Activated effector memory CD4-positive, alpha-beta T cell treated with Interleukin-2 at 50 U/mL for 16 hours (primary cell): ENCODE results near the gene CHST8.

ENCODE experiments used
- DNase-seq: peaks from one replicate; pipeline ENCODE4 v3.0.0-alpha.2; 2020

The CHST8 gene

DNA sequence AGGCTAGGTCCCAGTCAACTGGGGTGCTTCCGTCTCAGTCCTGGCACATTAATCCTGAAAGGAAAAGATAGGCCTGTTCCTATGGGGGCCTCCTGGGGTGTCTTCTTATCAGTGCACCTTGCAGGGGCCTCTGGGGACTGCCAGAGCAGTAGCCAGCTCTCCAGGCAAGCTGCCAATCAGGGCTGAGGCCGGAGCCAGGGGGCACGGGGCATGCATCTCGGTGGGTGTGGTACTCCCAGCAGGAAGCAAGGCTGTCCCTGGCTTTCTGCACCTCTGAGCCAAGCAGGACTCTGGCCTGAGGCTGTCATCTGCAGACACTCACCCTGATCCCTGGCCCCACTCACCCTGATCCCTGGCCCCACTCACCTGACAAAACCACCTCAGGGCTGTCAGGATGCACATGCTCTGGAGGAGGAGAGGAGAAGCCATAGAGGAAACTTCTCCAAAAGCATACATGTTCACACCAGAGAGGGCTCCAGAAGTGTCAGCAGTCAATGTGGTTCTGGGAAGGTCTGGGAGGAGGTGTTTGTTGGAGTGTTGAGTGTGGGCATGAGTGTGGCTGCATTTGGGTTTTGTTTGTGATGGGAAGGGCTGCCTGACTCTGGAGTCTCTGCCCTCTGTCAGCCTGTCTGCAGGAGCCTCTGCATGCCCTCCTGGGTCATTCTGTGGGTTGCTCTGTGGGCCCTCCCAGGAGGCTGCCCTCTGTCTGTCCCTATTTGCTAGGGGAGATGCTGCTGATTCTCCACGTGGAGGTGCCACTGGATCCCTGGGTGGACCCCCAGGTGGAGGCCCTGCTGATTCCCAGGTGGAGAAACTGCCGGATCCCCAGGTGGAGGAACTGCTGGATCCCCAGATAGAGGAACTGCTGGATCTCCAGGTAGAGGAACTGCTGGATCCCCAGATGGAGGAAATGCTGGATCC is 152.2 kb downstream of the CHST8 start:
- DNase-seq: no peak

DNA sequence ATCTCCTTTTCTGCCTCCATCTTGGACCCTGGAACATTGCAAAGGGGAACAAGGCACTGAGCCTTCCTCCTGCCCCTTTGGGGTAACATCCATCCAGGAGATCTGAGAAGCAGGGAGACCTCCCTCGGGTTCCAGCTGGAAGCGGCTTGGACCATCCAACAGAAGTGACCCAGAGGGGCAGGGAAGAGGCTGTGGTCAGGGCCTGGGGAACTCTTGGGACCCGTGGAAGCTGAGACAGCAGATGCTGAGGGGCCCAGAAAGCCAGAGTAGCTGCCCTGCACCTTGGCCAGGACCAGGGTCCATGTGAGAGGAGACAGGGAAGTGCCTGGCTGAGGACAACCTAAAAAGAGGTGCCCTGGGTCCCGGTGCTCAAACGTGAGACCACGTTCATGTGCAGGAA is 153.0 kb downstream of the CHST8 start:
- no peak for DNase-seq

DNA sequence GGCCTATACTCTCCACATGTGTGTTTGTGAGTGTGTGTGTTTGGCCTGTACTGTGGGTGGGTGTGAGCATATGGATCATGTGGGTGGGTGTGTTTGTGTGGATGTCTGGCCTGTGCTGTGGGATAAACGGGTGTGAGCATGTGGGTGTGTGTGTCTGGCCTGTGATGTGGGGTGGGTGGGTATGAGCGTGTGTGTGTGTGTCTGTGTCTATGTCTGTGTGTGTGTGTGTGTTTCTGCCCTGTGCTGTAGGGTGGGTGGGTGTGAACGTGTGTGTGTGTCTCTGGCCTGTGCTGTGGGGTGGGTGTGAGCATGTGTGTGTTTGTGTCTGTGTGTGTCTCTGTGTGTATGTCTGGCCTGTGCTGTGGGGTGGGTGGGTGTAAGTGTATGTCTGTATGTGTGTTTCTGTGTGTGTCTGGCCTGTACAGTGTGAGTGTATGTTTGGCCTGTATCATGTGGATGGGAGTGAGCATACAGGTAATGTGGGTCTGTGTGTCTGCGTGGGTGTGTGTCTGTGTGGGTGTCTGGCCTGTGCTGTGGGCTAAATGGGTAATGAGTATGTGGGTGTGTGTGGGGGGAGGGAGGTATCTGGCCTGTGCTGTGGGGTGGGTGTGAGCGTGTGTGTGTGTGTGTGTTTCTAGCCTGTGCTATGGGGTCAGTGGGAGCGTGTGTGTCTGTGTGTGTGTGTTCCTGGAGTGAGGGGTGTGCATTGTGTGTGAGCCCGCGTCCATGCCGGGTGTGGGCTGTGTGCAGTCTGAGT is 154.2 kb downstream of the CHST8 start:
- DNase-seq: no peak

DNA sequence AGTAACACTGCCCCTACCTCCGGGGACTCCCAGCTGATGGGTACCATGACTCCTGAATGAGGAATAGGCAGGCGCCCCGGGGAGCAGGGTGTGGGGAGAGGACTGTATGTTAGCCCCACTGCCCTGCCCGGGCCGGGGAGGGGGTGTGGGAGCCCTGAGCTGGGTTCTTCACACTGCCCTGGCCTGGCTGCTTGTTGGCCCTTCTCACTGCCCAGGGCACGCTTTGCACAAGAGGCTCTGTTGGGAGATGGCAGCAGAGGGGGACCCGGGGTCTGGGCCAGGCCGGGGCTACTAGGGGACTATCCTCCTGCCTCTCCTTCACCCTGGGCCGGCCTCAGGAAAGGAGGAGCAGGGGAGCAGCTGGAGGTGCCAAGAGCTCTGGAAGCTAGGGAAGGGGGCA is 155.6 kb downstream of the CHST8 start:
- no peak for DNase-seq

DNA sequence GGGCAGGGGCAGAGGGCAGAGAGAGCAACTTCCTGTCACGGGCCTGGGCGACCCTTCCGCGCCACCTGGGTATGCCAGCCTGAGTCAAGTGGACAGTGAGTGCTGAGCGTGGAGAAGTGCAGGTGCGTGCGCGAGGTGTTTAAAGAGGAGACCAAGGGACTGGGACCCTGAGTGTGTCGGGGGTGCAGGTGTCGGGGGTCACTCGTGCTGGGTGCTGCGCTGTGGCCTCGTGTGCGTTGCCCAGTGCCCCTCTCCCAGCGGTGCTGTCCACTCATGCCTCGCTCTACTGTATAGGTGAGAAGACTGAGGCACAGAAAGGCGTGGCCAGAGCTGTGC is 156.0 kb downstream of the CHST8 start:
- no peak for DNase-seq

DNA sequence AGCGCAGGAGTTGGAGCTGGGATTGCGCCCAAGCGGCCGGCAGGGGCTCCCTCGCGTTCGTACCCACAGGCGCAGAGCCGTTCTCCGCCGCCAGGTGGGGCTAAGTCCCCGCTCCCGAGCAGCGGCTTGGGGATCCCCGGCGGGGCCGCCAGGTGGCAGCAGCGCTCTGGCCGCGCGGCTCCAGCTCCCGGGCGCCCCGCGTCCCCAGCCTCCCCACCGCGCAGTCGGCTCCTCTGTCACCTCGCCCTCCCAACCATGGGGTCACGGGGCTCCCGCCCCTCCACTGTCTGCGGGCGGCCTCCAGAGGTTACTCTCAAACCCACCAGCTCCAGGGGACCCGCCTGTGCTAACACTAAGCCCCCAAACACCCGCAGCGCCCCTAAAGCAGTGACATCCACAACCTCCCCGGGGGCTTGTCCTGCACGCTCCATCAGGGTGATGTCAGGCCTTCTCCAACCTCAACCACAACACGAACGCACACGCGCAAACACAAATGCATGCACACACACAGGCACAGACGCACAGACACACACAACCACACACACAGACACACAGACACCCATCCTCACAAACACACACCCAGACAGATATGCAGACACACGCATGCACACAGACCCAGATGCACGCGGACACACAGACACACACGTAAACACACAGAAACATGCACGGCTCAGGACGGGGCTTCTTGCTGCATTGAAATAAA is 156.5 kb downstream of the CHST8 start:
- peak; percentile 78 for DNase-seq

DNA sequence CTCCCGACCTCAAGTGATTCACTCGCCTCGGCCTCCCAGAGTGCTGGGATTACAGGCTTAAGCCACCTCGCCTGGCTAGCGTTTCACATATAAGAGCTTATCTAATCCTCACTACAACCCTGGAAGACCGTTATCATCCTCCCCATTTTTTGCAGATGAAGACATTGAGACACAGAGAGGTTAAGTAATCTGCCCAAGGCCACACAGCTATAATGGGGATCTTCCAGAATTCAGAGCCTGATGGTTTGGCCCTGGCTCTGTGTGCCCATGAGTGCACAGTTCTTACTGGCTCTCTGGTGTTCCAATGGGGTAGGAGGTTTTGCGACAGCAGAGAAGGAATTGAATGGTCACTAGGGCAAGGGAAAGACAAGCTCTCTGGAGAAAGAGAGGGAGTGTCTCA is 158.1 kb downstream of the CHST8 start:
- DNase-seq: no peak

DNA sequence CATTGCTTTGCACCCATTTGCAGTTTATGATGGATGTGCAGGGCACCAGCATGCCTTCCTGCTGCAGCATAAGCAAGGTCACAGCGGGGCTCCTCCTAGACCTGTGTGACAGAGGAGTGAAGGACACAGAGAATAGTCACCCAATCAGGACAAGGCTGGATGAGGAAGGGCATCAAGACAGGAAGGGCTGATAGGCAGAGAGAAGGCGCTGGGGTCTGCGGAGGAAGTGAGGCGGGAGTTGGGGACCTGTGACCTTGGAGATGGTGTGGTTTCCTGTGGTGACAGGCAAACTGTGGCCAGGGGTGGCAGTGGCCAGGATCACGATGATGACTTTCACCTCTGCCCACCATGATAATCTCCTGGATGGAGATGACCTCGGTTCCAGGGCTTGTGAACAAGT is 158.5 kb downstream of the CHST8 start:
- no peak for DNase-seq

DNA sequence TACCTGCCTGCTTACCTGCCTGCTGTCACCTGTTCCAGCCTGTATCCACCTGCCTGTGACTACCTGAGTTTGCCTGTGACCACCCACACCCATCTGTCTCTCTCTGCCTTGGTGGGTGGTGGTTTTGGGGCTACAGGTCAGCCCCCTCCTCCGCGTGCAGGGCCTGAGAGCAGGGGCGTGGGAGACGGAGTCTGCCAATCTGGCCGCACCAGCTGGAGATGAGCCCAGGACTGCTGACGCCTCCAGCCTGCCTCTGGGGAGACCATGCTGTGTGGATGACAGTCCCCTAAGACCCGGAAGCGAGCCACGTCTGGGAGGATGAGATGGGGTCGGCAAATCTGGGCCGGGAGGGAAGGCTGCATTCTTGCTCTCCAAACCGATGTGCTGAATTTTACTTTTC is 159.0 kb downstream of the CHST8 start:
- no peak for DNase-seq

DNA sequence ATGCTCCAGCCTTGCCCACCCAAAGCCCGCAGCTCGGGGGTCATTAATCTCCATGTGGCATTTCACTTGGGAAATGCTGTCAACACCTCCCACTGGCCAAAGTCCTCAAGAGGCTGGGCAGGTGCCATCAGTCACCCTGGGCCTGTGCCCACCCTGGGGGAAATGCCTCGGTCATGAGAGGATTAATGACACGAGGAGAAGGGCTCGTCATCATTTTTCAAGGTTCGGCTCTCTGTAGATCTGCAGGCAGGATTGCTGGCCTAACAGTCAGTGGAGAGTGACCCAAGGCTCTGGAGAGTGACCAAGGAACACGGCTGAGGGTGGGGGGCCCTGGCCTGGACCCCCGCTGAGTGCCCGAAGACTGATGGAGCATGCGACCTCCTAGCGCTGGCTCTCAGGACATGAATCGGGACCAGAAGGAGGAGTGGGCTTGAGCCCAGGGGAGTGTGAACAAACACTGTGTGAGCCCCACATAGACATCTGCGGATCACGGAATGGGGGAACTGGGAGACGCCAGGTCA is 159.7 kb downstream of the CHST8 start:
- no peak for DNase-seq

DNA sequence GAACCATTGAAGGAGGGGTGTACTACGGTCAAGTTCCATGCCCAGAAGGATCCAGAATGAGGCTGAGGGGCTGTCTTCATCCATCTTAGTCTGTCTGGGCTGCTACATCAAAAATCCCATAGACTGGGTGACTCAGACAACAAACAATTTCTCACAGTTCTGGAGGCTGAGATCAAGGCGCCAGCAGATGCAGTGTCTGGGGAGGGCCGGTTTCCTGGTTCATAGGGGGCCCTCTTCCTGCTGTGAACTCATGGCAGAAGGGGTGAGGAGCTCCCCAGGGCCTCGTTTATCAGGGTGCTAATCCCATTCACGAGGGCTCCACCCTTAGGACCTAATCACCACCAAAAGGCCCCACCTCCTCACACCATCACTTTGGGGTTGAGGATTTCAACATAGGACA is 160.2 kb downstream of the CHST8 start:
- DNase-seq: no peak

DNA sequence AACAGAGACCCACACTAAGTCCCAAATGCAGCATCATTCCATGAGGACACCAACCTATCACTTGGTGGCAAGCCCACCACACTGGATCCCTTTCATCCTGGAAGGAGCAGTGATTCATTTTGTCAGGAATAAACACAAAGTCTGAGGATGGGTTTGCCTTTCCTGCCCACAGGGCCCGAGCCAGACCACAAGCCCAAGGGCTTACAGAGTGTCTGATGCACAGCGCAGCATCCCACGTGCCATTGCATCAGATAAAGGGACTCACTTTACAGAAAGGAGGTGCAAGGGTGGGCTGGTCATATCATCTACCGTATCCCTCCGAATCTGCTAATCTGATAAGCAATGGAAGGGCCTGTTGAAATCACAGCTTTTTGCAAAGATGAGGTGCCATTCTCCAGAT is 162.7 kb downstream of the CHST8 start:
- no peak for DNase-seq

DNA sequence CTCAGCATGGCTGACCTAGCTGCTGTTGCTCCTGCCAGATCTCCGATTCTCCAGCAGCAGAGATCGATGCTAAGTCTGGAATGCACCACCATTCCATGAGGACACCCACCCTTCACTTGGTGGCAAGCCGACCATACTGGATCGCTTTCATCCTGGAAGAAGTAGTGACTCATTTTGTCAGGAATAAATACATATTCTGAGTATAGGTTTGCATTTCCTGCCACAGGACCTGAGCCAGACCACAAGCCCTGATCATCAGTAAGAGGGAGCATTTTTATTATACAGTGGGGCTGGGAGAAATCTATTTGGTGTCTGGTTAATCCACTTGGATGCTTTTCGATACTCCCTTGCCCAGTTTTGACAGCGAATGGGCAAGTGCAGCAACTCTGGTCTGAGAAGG is 164.0 kb downstream of the CHST8 start:
- no peak for DNase-seq

DNA sequence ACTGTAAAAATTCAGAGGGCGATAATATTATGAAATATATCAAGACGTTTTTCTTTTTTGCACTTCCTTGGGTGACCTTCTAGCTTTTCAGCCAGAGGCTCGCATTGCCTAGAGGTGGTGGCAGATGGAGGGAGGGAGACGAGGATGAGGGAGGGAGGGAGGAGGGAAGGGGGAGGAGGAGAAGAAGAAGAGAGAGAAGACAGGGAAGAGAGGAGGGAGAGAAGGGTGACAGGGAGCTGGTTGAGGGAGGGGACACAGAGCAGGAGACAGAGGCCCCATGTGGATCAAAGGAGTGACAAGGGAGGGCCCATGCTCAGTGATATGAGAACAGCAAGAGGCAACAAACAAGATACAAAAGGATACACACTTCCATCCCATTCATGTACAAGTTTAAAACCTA is 166.9 kb downstream of the CHST8 start:
- no peak for DNase-seq

DNA sequence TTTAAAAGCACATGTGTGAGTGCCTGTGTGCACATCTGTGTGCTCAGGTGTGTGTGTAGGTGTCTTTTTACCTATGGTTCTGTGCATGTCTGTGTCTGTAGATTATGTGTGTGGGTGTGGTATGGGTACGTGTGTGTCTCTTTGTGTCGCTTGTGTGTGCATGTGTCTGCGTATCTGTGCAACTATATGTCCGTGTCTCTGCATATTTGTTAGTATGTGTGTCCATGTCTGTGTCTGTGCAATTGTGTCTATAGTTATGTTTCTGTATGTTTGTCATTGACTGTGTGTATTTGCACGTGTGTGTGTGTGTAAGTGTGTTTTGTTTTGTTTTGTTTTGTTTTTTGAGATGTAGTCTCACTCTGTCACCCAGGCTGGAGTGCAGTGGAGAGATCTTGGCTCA is 167.6 kb downstream of the CHST8 start:
- DNase-seq: no peak

DNA sequence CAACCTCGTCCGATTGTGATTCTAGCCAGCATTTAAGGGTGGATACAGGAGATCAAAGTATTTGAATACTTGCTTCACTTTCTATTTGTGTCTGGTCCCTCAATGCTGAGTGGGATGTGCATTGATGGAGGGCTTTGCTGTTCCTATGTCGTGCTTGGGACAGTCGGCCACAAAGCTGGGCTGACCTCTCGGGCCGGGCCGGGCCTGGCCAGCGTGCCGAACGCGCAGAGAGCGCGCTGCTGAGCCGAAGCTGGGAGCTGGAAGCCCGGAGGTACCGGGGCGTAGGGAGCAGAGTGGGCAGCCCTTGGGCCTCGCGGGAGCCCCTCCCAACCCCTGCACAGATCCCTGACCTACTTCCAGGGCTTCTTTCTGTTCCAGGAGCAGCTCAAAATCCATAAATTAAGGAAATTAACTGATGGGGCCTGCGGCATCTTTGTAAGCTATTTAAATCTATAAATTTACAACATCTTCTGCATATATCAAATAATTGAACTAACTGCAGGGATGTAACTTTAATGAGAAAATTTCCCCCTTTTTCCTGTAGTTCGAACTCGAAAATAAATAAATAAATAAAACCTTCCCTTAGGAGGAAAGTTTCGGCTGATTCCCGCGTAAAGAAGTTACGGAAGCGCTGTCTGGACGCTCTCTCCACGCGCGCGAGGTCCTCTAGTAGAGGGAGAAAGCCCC is 173.1 kb downstream of the CHST8 start:
- no peak for DNase-seq

DNA sequence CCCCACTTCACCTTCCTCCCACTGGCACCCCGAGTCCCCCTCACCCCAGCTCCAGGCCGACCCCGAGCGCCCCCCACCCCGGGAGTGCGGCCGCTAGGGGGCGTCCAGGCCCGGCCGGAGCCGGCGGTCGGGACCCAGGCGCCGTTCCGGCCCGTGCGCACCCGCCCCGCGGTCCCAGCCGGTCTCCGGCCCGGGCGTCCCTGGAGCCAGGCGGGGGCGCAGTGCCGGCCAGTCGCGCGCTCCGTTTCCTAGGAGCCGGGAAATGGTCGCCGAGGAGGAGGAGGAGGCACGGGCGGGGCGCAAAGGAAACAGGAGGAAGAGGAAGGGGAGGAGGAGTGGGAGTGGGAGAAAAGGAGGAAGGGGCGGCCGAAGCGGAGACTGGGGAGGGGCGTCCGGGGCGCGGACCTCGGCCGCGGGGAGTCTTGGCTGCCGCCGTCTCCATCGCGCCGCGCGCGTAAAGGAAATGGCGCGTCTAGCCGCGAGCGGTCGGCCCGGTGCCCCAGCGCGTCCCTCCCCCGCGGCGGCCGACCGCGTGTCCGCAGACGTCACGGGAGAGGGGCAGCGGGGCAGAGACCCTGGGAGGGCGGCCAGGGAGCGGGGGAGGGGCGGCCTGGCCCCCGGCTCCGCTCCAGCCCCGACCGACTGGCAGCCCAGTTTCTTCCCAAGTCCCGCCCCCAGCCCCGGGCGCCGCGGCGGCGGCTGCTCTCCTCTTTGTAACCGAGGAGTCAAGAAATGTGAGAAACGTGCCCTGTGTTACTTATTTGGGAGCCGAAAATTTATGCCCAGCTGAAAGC is 173.8 kb downstream of the CHST8 start:
- DNase-seq: peak; percentile 41

DNA sequence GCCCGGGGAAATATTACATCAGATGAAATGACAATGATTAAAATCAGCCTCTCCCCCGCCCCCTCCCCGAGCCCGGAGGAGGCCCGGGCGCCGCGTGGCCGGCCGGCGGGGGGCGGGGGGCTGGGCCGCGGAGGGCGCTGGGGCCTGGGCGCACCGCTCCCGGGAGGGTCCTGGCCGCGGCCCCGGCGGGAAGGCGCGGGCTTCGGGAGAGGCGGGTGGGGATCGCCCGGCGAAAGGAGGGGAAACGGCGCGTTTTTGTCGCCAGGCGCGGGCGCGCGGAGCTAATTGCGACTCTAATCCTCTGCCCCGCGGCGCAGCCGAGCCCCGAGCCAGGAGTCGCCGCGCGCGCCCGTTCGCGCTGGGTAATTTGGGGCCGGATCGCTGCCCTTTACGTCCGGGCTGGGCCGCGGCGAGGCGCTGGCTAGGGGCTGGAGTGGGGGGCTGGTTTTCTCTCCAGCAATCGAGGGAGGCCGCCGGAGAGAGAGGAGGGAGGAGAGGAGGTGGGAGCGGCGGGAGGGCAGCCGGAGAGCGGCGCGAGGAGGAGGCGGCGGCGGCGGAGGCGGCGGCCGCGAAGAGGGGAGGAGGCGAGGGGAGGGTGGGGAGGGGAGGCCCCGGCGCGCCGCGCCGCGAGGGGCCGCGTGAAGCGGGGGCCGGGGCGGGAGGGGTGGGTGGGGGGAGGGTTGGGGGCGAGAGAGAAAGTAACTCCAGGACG is 174.6 kb downstream of the CHST8 start, which contains the start of gene KCTD15:
KCTD15 (plus strand) TSS at position 707 of the 712 bp plus-strand sequence. CDS start 3,585 bp downstream, outside the sequence.
- DNase-seq: peak; percentile 18

DNA sequence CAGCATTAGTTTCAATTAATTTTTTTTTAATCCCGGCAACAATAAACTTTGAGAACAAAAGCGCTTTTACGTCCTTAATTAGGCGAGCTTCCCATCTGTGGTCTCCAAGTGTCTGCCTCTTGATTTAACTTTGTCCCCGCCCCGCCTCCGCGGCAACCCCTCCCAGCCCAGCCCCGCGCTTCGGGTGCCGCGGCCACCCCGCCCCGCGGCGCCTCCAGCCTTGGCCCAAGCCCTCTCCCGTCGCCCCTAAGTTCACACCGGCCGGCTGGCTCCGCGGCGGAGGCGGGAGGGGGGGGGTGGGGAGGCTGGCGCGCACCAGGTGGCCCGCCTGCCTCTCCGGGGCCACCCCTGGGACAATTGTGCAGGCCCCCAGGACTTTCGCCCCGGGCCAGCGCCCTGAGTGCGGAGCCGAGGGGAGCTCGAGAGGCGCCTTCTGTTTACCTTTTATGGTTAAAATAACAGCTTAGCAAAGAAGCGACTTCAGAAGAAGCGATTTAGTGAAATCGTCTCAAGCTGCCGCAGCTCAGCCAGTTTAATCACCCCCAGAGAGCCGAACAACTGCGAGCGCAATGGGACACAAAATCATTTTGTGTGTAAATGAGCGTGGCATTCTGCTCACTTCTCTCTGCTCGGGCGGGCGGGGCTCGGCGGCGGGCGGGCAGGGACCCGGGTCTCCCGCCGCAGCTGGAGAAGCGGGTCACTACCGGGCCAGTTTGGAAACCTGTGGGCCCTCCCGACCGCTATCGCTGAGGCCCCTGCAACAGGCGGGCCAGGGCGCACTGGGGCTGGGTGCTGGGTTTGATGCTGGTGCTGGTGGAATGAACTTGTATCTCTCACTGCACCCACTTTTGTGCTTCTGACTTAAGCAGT is 176.3 kb downstream of the CHST8 start:
- no peak for DNase-seq

DNA sequence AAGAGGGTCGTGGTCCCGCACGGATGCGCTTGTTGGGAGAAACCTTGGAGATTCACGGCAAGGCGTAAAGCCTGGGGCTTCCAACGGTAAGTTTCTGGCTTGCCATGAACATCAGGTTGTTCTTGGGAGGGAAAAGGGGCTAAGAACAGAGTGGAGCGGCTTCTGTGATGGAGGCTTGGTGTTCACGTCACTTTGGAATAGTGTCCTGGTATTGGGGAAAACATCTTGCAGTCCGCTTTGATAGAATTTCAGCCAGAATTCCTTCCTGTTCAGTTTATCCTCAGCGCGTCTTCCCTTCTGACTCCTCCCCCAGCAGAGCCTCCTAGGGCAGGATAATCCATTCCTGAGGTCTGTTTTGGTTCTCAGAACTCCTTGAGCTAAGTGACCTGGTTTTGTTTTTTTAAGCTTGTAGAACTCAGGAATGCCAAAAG is 176.9 kb downstream of the CHST8 start:
- no peak for DNase-seq
